Caco-2 (cell line): ENCODE measurements around the gene PARD3. TPM values are rescaled to one million over a fixed set of nuclear protein-coding genes. Genes with fewer than 3 reads are reported as not detected.

Experiments used
- BruUV-seq: library from RNA; stranded (reverse); fragments of 400-500 nt; replicated peaks from 2 replicates; lab custom pipeline; 2021; lab: Mats Ljungman, UMichigan
- CTCF ChIA-PET: fragments of 300-600 bp; sonication (Branson Sonifier 250); formaldehyde crosslinking; loops from one replicate; lab custom pipeline; 2022; ENCODE audit warnings: antibody characterized with exemption; lab: Charles Lee
- POLR2A ChIA-PET: fragments of 300-600 bp; sonication (Branson Sonifier 250); formaldehyde crosslinking; loops from one replicate; lab custom pipeline; 2022; ENCODE audit warnings: antibody characterized with exemption; lab: Charles Lee
- DNase-seq, 2 experiments: peaks; one replicate each; pipeline versions ENCODE4 v3.0.0 to v3.0.0-alpha.2; 2020 to 2022
- H3K27me3 ChIP-seq: replicated peaks from 2 replicates; pipeline ENCODE4 v1.6.0; 2011; ENCODE audit warnings: low read length; ENCODE audit not compliant: control insufficient read depth, insufficient read depth
- H3K36me3 ChIP-seq: 2 replicates; pipeline ENCODE4 v1.5.1; 2011; ENCODE audit warnings: low read length; ENCODE audit not compliant: control insufficient read depth, insufficient read depth
- H3K4me1 ChIP-seq: fragments of 250-450 bp; sonication (Bioruptor Pico); 2 replicates; pipeline ENCODE4 v1.5.1; 2020; ENCODE audit warnings: mild to moderate bottlenecking
- H3K4me3 ChIP-seq: 2 replicates; pipeline ENCODE4 v1.5.1; 2011; ENCODE audit warnings: low read depth, mild to moderate bottlenecking, control low read depth, low read length
- H3K9me3 ChIP-seq: fragments of 250-450 bp; sonication (Bioruptor Pico); 2 replicates; pipeline ENCODE4 v1.5.1; 2020; ENCODE audit warnings: mild to moderate bottlenecking, moderate library complexity
- H3K27ac Mint-ChIP-seq: one replicate; pipeline ENCODE4 v1.8.0; 2022; ENCODE audit warnings: mixed read lengths; ENCODE audit not compliant: unreplicated experiment
- H3K27me3 Mint-ChIP-seq: one replicate; pipeline ENCODE4 v1.8.0; 2022; ENCODE audit warnings: mixed read lengths; ENCODE audit not compliant: insufficient read depth, unreplicated experiment
- H3K36me3 Mint-ChIP-seq: one replicate; pipeline ENCODE4 v1.8.0; 2022; ENCODE audit warnings: mild to moderate bottlenecking, mixed read lengths; ENCODE audit not compliant: insufficient read depth, unreplicated experiment
- H3K4me1 Mint-ChIP-seq: one replicate; pipeline ENCODE4 v1.8.0; 2022; ENCODE audit warnings: low read depth, mixed read lengths; ENCODE audit not compliant: unreplicated experiment
- H3K4me3 Mint-ChIP-seq: one replicate; pipeline ENCODE4 v1.8.0; 2022; ENCODE audit warnings: mild to moderate bottlenecking, moderate library complexity, mixed read lengths; ENCODE audit not compliant: unreplicated experiment
- H3K9me3 Mint-ChIP-seq: one replicate; pipeline ENCODE4 v1.8.0; 2022; ENCODE audit warnings: mixed read lengths; ENCODE audit not compliant: unreplicated experiment
- intact Hi-C: fragments of 100-400 bp; cut with micrococcal nuclease; formaldehyde crosslinking; loops from one replicate; pipeline ENCODE4 v1.10.0; 2022; ENCODE audit not compliant: unreplicated experiment
- total RNA-seq: library from RNA; stranded (reverse); gene quantifications from 2 replicates; pipeline ENCODE4 v1.2.3, GENCODE V29; 2022
- TF ChIP-seq, protein P1 (sequence below), 2 experiments: fragments of 200-600 bp in 1 of 2; IDR thresholded peaks; 1 replicate in 1 of 2; 2 replicates in 1 of 2; pipeline versions ENCODE4 v1.5.1 to v1.8.0; 2011 to 2022; ENCODE audit warnings: antibody characterized with exemption in 1 of 2, control low read depth in 1 of 2, inconsistent platforms in 1 of 2, low read depth in 1 of 2, low read length in 1 of 2, mild to moderate bottlenecking in 1 of 2, moderate library complexity in 1 of 2; ENCODE audit not compliant: insufficient read depth in 1 of 2, severe bottlenecking in 1 of 2, unreplicated experiment in 1 of 2

The PARD3 gene
- total RNA-seq, 1 experiment from 2014 or later, result 80.7 TPM

DNA sequence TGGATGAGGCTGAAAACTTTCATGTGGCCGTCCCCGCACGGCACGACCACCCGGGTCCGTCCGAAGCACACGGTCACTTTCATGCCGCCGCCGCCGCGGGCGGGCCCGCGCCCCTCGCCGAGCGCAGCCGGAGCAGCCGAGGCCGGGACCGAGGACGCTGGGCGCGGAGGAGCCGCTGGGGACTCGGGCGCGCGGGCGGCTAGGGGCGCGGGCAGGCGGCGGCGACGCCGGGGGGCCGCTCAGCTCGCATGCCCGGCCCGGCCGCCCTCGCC lies 247 bp downstream of the PARD3 start:
- POLR2A ChIA-PET, result interaction anchor here (1.0 to 1.3 kb wide), 2 partner anchors 23 to 50 kb away, joined by 3 to 5 read pairs; no protein-coding TSS in a partner anchor
- intact Hi-C loops, result loop anchor here (2.0 kb wide), 2 partner anchors 82 to 130 kb away; no protein-coding TSS in a partner anchor
- no TSS peak for BruUV-seq

DNA sequence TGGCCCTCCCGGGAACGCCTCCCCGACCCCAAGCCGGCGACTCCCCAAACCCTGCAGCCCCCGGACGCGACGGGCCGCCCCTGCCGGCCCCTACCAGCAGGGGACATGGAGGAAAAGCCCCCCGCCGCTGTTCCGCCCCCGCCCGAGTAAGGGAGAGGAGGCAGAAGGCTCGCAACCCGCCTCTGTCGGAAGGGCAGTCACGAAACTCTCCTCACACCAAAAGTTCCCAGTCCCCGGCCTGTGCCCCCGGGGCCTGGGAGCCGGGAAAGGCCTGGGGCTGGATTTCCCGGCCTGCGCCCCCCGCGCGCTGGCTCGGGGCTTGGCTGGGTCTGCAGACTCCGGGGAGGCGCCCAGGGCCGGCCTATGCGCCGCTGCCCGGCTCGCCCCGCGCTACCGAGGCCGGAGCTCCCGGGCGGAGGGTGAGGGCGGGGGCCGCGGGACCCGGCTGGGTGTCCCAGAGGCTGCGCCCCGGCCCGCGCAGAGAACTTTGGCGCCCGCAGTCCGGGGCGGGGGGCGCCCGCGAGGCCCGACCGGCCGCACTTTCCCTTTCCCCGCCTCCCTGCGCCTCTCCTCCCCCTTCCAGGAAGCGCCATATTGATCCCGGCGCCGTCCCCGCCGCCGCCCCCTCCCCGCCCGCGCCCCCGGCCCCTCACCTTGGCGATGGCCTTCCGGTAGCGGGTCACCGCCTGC lies 728 bp downstream of the PARD3 start:
- Histone ChIP-seq H3K4me1 (peaks cover 11% of the 10 kb centered on the region; the same call in 1 of the 2 replicates), H3K27me3 (no peaks in the 10 kb centered on the region), H3K4me3 (peak overlapping the region; percentile 92), H3K9me3 (no peaks in the 10 kb centered on the region), H3K36me3 (no peaks in the 10 kb centered on the region)
- no TSS peak for BruUV-seq
- CTCF ChIA-PET, result interaction anchor here (0.9 to 1.2 kb wide), 2 partner anchors 83 to 149 kb away, joined by 3 to 4 read pairs; no protein-coding TSS in a partner anchor
- TF ChIP-seq, protein P1, sequence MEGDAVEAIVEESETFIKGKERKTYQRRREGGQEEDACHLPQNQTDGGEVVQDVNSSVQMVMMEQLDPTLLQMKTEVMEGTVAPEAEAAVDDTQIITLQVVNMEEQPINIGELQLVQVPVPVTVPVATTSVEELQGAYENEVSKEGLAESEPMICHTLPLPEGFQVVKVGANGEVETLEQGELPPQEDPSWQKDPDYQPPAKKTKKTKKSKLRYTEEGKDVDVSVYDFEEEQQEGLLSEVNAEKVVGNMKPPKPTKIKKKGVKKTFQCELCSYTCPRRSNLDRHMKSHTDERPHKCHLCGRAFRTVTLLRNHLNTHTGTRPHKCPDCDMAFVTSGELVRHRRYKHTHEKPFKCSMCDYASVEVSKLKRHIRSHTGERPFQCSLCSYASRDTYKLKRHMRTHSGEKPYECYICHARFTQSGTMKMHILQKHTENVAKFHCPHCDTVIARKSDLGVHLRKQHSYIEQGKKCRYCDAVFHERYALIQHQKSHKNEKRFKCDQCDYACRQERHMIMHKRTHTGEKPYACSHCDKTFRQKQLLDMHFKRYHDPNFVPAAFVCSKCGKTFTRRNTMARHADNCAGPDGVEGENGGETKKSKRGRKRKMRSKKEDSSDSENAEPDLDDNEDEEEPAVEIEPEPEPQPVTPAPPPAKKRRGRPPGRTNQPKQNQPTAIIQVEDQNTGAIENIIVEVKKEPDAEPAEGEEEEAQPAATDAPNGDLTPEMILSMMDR (IDR thresholded peaks at IDR 0.05; ENCODE audit: insufficient read depth in 1 of 2, low read depth in 1 of 2, low read length in 1 of 2, severe bottlenecking in 1 of 2, unreplicated experiment in 1 of 2), result peak in 1 of 2 experiments; percentile 37
- H3K9me3 Mint-ChIP-seq, result no peaks in the 10 kb centered on the region
- no peaks in the 10 kb centered on the region for H3K36me3 Mint-ChIP-seq
- POLR2A ChIA-PET, result interaction anchor here (0.7 to 1.3 kb wide), 2 partner anchors 9 to 23 kb away, joined by 5 read pairs; no protein-coding TSS in a partner anchor
- peak overlapping the region; percentile 79 for H3K4me3 Mint-ChIP-seq
- H3K4me1 Mint-ChIP-seq, result peaks cover 39% of the 10 kb centered on the region
- peak overlapping the region; percentile 40 for H3K27ac Mint-ChIP-seq
- peak; percentile 77 to 83 for DNase-seq
- intact Hi-C loops, result loop anchor here (2.0 kb wide), 2 partner anchors 82 to 130 kb away; no protein-coding TSS in a partner anchor
- no peaks in the 10 kb centered on the region for H3K27me3 Mint-ChIP-seq

More for the DNA sequence above, 247 bp downstream of the PARD3 start:
- DNase-seq, result no peak
- CTCF ChIA-PET, result no interaction called here
- Histone ChIP-seq H3K36me3 (no peaks in the 10 kb centered on the region), H3K4me3 (peak overlapping the region; percentile 92), H3K27me3 (no peaks in the 10 kb centered on the region), H3K9me3 (no peaks in the 10 kb centered on the region), H3K4me1 (peaks cover 11% of the 10 kb centered on the region; the same call in 1 of the 2 replicates)
- TF ChIP-seq, protein P1 (IDR thresholded peaks at IDR 0.05; ENCODE audit: insufficient read depth in 1 of 2, low read depth in 1 of 2, low read length in 1 of 2, severe bottlenecking in 1 of 2, unreplicated experiment in 1 of 2), result no peak
- no peaks in the 10 kb centered on the region for H3K27me3 Mint-ChIP-seq
- peak overlapping the region; percentile 79 for H3K4me3 Mint-ChIP-seq
- H3K4me1 Mint-ChIP-seq, result peaks cover 36% of the 10 kb centered on the region
- H3K27ac Mint-ChIP-seq, result no peak overlapping the region
- no peaks in the 10 kb centered on the region for H3K9me3 Mint-ChIP-seq
- H3K36me3 Mint-ChIP-seq, result no peaks in the 10 kb centered on the region

DNA sequence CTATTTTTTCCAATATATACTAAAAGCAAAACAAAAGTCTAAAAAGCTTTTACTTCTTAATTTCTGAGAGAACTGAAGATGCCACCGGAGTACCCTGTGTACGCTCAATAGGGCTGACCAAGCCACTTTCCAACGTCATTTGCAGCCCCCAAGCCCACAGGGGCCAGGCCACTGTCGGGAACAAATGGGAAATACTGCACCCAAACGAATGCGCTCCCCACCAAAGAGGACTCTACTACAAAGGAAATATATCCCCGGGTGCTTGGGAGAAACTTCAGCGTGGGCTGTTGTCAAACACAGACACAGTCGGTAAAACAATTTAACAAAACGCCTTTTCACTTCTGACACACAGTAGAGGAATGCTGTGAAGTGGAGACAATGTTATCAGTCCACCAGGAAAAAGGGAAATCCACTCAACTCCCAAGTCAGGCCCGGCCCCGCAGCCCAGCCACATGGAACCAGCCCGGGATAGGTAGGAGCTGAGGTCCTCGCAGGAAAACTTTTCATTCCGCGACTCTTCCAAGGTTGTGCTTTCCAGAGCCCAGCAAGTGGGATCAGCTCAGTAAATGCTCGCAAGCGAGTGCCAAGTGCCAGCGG lies 1.4 kb downstream of the PARD3 start:
- H3K27ac Mint-ChIP-seq, result peak overlapping the region; percentile 40
- intact Hi-C loops, result loop anchor here (2.0 kb wide), 2 partner anchors 81 to 129 kb away; no protein-coding TSS in a partner anchor

More for the DNA sequence above, 1.4 kb downstream of the PARD3 start:
- Histone ChIP-seq H3K27me3 (no peaks in the 10 kb centered on the region), H3K9me3 (no peaks in the 10 kb centered on the region), H3K4me3 (peak overlapping the region; percentile 92), H3K36me3 (no peaks in the 10 kb centered on the region), H3K4me1 (peaks cover 11% of the 10 kb centered on the region; the same call in 1 of the 2 replicates)
- peaks cover 46% of the 10 kb centered on the region for H3K4me1 Mint-ChIP-seq
- no peaks in the 10 kb centered on the region for H3K9me3 Mint-ChIP-seq
- H3K4me3 Mint-ChIP-seq, result peak overlapping the region; percentile 79
- BruUV-seq, result no TSS peak
- peak in 1 of 2 experiments; percentile 52 for DNase-seq
- TF ChIP-seq, protein P1 (IDR thresholded peaks at IDR 0.05; ENCODE audit: insufficient read depth in 1 of 2, low read depth in 1 of 2, low read length in 1 of 2, severe bottlenecking in 1 of 2, unreplicated experiment in 1 of 2), result peak in 1 of 2 experiments; percentile 4
- no peaks in the 10 kb centered on the region for H3K36me3 Mint-ChIP-seq
- H3K27me3 Mint-ChIP-seq, result no peaks in the 10 kb centered on the region
- CTCF ChIA-PET, result interaction anchor here (0.9 to 1.2 kb wide), 2 partner anchors 82 to 148 kb away, joined by 3 to 4 read pairs; no protein-coding TSS in a partner anchor
- POLR2A ChIA-PET, result interaction anchor here (0.6 to 1.3 kb wide), 3 partner anchors 10 to 151 kb away, joined by 3 to 5 read pairs (median 5); no protein-coding TSS in a partner anchor
